SK-N-SH treated with all-trans-retinoic acid at 6 μM for 48 hours (cell line): Measurements from ENCODE around the gene ATG10.

ENCODE experiments used
- ZNF70 ChIP-seq: fragments of 450-650 bp; formaldehyde crosslinking; IDR thresholded peaks from 2 replicates; pipeline ENCODE4 v1.5.0; 2020; ENCODE audit warnings: mild to moderate bottlenecking, moderate library complexity
- TF ChIP-seq, protein P1 (sequence below): fragments of 250-450 bp; sonication (Bioruptor Pico); IDR thresholded peaks from 2 replicates; pipeline ENCODE4 v1.8.0; 2020; ENCODE audit warnings: mild to moderate bottlenecking, moderate library complexity, borderline replicate concordance

- no peak for TF ChIP-seq ZNF70 (CRISPR knock-in tag)
- TF ChIP-seq, protein P1, sequence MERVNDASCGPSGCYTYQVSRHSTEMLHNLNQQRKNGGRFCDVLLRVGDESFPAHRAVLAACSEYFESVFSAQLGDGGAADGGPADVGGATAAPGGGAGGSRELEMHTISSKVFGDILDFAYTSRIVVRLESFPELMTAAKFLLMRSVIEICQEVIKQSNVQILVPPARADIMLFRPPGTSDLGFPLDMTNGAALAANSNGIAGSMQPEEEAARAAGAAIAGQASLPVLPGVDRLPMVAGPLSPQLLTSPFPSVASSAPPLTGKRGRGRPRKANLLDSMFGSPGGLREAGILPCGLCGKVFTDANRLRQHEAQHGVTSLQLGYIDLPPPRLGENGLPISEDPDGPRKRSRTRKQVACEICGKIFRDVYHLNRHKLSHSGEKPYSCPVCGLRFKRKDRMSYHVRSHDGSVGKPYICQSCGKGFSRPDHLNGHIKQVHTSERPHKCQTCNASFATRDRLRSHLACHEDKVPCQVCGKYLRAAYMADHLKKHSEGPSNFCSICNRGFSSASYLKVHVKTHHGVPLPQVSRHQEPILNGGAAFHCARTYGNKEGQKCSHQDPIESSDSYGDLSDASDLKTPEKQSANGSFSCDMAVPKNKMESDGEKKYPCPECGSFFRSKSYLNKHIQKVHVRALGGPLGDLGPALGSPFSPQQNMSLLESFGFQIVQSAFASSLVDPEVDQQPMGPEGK (CRISPR knock-in tag): no peak
Measured at GRCh38 chr5:82155305-82155704, 183.5 kb downstream of the ATG10 start.
